Duodenal mucosa (tissue), 2 donors: ENCODE results near the gene C16orf78.

Experiments used
- H3K27ac ChIP-seq: one replicate; pipeline ENCODE4 v1.7.0; 2013; ENCODE audit warnings: low read depth, low read length
- H3K27me3 ChIP-seq, 2 donors: one replicate each; pipeline ENCODE4 v1.7.0; 2013; ENCODE audit warnings: low read length in 2 of 2, control low read depth in 1 of 2; ENCODE audit not compliant: insufficient read depth in 2 of 2, control insufficient read depth in 1 of 2
- H3K36me3 ChIP-seq, 2 donors: one replicate each; pipeline ENCODE4 v1.7.0; 2013; ENCODE audit warnings: low read length in 2 of 2, control low read depth in 1 of 2; ENCODE audit not compliant: insufficient read depth in 2 of 2, control insufficient read depth in 1 of 2
- H3K4me1 ChIP-seq, 2 donors: one replicate each; pipeline ENCODE4 v1.7.0; 2013; ENCODE audit warnings: low read length in 2 of 2, control low read depth in 1 of 2; ENCODE audit not compliant: insufficient read depth in 2 of 2, control insufficient read depth in 1 of 2
- H3K4me3 ChIP-seq, 2 donors: one replicate each; pipeline ENCODE4 v1.7.0; 2013; ENCODE audit warnings: low read length in 2 of 2, low read depth in 1 of 2
- H3K9ac ChIP-seq, 2 donors: one replicate each; pipeline ENCODE4 v1.7.0; 2013; ENCODE audit warnings: low read length in 2 of 2, low read depth in 1 of 2
- H3K9me3 ChIP-seq, 2 donors: one replicate each; pipeline ENCODE4 v1.7.0; 2013; ENCODE audit warnings: low read length in 2 of 2, control low read depth in 1 of 2; ENCODE audit not compliant: control insufficient read depth in 1 of 2

C16orf78 gene

DNA sequence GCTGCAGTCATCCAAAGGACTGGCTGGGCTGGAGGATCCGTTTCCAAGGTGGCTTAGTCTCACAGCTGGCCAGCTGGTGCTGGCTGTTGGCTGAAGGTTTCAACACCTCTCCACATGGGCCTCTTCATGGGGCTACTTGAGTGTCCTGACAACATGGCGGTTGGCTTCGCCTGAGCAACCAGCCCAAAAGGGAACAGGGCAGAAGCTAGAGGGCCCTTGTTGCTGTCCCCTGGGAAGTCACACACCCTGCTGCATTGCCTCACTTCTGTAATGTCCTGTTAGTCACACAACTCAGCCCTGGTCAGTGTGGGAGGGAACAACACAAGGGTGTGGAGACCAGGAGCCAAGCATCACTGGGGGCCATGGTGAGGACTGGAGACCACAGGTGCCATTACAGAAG is 36.6 kb downstream of the C16orf78 start:
- no peaks in the 10 kb centered on the region for H3K27me3 ChIP-seq
- H3K27ac ChIP-seq, result no peak overlapping the region
- no peaks in the 10 kb centered on the region for H3K9me3 ChIP-seq

DNA sequence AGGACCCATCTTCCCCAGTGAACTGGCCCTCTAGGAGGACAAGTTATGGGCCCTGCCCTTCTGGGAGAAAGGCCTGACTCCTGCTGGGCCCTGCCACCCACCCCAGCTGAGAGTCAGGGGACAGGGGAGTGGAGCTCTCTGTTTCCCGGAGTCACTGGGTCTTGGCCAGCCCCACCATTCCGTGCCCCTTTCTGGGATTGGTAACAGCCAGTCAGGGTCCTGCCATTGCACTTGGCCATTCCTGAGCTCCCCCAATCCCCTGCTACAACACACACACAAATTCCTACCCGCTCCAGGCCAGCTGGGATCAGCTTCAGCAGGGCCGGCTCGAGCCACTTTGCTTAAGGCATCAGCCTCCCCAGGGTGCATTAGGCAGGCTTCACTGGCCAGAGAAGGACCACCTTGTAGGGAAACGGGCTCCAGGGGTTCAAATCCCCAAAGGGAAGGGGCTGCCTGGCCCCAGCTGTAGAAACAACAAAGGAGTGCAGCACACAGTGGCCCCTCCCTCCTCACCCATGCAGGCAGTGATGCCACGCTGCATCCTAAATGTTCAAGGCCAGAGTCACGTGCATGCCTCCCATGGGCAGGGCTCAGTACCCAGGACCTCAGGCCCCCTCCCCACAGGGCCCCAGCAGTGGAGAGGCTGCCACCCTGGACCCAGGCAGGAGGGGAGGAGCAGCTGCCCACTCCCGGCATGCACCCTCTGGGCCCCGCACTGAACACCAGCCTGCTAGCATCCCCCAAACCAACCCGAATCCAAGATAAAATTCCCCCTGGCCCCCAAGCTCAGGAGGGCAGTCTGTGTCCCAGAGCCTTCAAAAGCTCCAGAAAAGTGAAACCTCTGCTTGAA is 37.7 kb downstream of the C16orf78 start:
- no peaks in the 10 kb centered on the region for H3K36me3 ChIP-seq
- H3K4me3 ChIP-seq, result no peak overlapping the region
- H3K27me3 ChIP-seq, result no peaks in the 10 kb centered on the region
- H3K9me3 ChIP-seq, result no peaks in the 10 kb centered on the region
- no peaks in the 10 kb centered on the region for H3K4me1 ChIP-seq
- no peak overlapping the region for H3K9ac ChIP-seq
- H3K27ac ChIP-seq, result no peak overlapping the region

More for the DNA sequence above, 36.6 kb downstream of the C16orf78 start:
- no peaks in the 10 kb centered on the region for H3K4me1 ChIP-seq
- H3K4me3 ChIP-seq, result no peak overlapping the region
- H3K36me3 ChIP-seq, result no peaks in the 10 kb centered on the region
- no peak overlapping the region for H3K9ac ChIP-seq

DNA sequence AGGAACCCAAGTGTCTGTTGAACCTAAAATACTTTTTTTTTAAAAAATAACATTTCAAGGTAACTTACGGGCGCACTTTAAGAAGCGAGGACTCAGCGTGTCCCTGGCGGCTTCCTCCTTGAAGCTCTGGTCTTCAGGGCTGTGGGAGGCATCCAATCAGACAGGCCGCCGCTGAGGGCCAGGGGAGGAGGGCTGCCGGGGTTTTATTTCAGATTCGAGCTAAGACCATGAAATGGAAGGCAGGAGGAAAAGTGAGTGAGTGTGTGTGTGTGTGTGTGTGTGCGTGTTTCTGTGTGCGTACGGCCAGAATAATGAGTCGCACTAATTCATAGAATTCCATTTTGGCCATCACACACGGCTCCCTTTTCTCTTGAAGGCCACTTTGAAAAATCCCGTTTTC is 41.1 kb downstream of the C16orf78 start:
- no peaks in the 10 kb centered on the region for H3K9me3 ChIP-seq
- no peak overlapping the region for H3K9ac ChIP-seq
- H3K36me3 ChIP-seq, result no peaks in the 10 kb centered on the region
- no peak overlapping the region for H3K4me3 ChIP-seq
- H3K27ac ChIP-seq, result no peak overlapping the region
- no peaks in the 10 kb centered on the region for H3K4me1 ChIP-seq
- no peaks in the 10 kb centered on the region for H3K27me3 ChIP-seq

DNA sequence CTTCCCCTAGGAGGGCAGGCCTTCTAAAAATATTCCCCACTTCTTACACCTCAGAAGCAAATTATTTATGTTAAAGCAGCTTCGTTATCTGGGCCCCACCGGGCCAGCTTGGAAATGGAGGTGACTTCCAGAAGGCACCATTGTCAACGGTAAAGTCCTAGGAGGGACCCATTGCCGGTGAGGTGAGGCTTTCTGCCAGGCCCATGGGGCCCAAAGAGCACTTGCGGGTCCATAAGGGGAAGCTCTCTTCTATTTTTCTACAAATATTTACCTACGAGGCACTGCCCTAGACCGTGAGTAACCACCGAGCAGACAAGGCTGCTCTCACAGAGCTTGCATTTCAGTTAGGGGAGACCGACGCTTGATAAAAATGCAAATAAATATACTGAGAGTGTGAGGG is 41.5 kb downstream of the C16orf78 start:
- no peak overlapping the region for H3K27ac ChIP-seq

DNA sequence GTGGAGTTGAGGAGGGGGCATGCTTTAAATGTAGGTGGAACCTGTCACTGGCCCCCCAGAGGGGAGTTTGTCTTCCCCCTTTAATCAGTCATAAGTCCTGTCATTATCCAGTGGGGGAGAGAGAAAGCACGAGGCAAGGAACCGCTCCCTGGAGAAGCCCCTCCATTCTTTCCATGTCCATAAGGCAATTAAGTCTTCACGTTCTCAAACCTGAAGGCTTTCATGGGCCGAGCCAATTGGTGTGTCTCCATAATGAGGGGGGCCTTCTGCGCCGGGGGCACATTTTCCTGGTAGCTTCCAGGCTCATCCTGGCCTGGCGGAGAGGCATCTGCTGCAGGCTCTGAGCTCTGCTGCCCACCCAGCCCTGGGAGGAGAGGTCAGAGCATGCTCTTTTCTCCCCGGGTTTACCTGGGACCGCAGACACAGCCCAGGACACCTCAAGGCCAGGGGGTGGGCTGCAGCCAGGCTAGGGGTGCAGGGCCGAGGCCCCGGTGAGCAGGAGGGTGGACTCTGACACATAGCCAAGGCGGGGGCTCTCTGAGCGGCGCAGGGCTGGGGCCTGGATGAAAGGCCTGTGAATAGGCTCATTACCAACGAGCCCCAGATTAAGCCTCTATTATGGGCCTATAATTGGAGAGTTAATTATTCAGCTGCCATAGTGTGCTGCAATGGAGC is 42.5 kb downstream of the C16orf78 start:
- Histone ChIP-seq H3K27ac (no peak overlapping the region), H3K9ac (no peak overlapping the region), H3K4me1 (no peaks in the 10 kb centered on the region), H3K27me3 (no peaks in the 10 kb centered on the region), H3K36me3 (no peaks in the 10 kb centered on the region), H3K4me3 (no peak overlapping the region), H3K9me3 (no peaks in the 10 kb centered on the region)

More for the DNA sequence above, 41.5 kb downstream of the C16orf78 start:
- Histone ChIP-seq H3K4me3 (no peak overlapping the region), H3K27me3 (no peaks in the 10 kb centered on the region), H3K9me3 (no peaks in the 10 kb centered on the region), H3K36me3 (no peaks in the 10 kb centered on the region), H3K9ac (no peak overlapping the region), H3K4me1 (no peaks in the 10 kb centered on the region)

DNA sequence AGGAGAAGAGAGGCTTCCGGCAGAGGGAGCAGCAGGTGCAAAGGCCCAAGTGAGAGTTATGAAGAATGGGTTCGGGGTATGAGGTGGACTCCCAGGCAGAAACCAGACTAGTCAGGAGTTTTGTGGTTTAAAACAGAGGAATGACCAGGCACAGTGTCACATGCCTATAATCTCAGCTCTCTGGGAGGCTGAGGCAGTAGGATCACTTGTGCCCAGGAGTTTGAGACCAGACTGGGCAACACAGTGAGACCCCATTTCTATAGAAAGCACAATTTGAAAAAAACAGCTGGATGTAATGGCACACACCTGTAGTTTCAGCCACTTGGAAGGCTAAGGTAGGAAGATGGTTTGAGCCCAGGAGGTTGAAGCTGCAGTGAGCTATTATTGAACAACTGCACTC is 43.8 kb downstream of the C16orf78 start:
- Histone ChIP-seq H3K9ac (no peak overlapping the region), H3K9me3 (no peaks in the 10 kb centered on the region), H3K36me3 (no peaks in the 10 kb centered on the region), H3K4me3 (no peak overlapping the region), H3K27me3 (no peaks in the 10 kb centered on the region), H3K4me1 (no peaks in the 10 kb centered on the region), H3K27ac (no peak overlapping the region)

DNA sequence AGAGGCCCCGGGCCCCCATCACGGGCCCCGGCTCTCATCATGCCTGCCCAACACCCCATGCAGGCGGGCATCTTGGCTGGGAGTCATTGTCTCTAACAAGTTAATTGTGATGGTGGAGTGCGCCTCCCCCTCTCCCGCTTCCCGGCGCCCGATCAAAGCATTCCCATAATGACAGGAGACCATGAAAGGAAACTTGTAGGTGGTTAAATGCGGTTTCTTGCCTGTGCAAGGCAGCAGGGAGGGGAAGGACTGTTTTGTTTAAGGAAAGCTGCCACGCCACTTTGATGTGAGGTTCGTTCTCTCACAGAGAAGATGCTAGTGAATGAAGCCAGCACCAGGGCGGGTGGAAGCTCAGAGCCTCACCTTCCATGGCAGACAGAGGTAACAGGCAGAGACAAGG is 45.4 kb downstream of the C16orf78 start:
- no peak overlapping the region for H3K27ac ChIP-seq
- no peaks in the 10 kb centered on the region for H3K27me3 ChIP-seq

DNA sequence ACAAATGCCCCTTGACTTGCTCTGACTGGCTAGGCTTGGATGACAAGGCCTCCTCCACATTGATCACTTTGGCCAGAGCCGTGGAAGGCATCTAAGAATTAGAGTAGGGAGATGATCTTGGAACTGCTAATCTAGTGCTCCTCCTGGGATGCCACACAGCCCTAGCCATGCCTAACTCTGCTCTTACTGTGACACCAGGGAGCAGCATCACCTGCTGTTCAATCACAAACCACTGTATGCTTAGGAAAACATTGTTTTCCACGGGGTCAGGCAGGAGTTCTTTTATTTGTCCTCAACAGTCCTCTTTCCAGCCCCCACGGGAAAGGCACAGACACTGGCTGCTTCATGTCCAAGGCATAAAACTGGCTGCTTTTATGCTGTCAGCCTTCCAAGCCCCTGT is 46.3 kb downstream of the C16orf78 start:
- no peak overlapping the region for H3K9ac ChIP-seq
- H3K27ac ChIP-seq, result no peak overlapping the region
- no peaks in the 10 kb centered on the region for H3K36me3 ChIP-seq
- H3K4me3 ChIP-seq, result no peak overlapping the region
- H3K4me1 ChIP-seq, result no peaks in the 10 kb centered on the region
- no peaks in the 10 kb centered on the region for H3K9me3 ChIP-seq
- H3K27me3 ChIP-seq, result no peaks in the 10 kb centered on the region

More for the DNA sequence above, 45.4 kb downstream of the C16orf78 start:
- no peaks in the 10 kb centered on the region for H3K9me3 ChIP-seq
- H3K4me3 ChIP-seq, result no peak overlapping the region
- no peak overlapping the region for H3K9ac ChIP-seq
- no peaks in the 10 kb centered on the region for H3K4me1 ChIP-seq
- H3K36me3 ChIP-seq, result no peaks in the 10 kb centered on the region

DNA sequence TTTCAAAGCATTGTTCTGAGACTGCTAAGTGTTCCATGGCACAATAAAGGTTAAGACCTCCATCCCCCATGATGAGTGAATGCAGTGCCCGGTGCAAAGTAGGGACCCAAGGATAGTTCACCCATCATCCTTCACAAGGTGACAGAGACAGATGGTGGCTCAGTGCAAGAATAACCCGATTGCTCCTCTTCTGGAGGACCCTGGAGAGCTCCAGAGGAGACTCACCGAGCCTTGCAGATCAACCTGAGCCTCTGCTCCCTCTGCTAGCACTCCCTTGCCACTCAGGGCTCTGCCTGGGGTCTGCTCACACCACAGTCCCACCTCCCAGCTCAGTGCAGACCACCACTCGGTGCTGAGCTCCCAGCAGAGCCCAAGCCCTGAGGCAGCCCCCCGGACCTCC is 49.3 kb downstream of the C16orf78 start:
- Histone ChIP-seq H3K4me3 (no peak overlapping the region), H3K27me3 (no peaks in the 10 kb centered on the region), H3K36me3 (no peaks in the 10 kb centered on the region), H3K27ac (no peak overlapping the region), H3K4me1 (no peaks in the 10 kb centered on the region), H3K9ac (no peak overlapping the region), H3K9me3 (no peaks in the 10 kb centered on the region)

DNA sequence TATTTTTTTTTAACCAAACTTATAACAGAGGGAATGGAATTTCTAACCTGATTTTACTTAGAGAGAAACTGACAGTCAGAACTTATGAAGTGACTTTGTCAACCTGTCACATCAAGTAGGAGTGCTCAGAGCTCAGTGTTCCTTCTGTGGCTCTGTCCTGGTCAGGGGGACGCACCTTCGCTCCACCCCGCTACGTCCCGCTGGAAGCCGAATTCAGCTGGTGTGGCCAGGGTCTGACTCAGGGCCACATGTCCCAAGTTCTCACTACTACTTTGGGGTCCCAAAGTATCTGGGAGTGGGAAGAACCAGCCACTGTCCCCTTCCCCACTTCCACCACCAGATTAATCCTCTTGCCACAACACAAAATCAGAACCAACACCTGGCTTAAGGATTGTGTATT is 51.4 kb downstream of the C16orf78 start:
- H3K4me1 ChIP-seq, result no peaks in the 10 kb centered on the region
- no peaks in the 10 kb centered on the region for H3K36me3 ChIP-seq
- no peak overlapping the region for H3K9ac ChIP-seq
- no peak overlapping the region for H3K27ac ChIP-seq
- H3K27me3 ChIP-seq, result no peaks in the 10 kb centered on the region
- H3K4me3 ChIP-seq, result no peak overlapping the region
- no peaks in the 10 kb centered on the region for H3K9me3 ChIP-seq
